HG03342 (cell line): ENCODE data around the gene RETREG2.

ENCODE experiments used
- ATAC-seq: cut with Tn5 transposase; IDR thresholded peaks from one replicate; pipeline ENCODE4 v1.9.1; 2021; ENCODE audit warnings: mild to moderate bottlenecking, moderate library complexity; ENCODE audit not compliant: unreplicated experiment

The RETREG2 gene

GRCh38 chr2:219168932-219169331 lies 9.1 kb upstream of the RETREG2 start:
- no peak for ATAC-seq

GRCh38 chr2:219169930-219170654 lies 8.0 kb upstream of the RETREG2 start, which contains the start of gene SLC23A3:
SLC23A3 (minus strand) TSS chr2:219170029; CDS start chr2:219169984, 45 bp downstream.
- ATAC-seq = no peak

DNA sequence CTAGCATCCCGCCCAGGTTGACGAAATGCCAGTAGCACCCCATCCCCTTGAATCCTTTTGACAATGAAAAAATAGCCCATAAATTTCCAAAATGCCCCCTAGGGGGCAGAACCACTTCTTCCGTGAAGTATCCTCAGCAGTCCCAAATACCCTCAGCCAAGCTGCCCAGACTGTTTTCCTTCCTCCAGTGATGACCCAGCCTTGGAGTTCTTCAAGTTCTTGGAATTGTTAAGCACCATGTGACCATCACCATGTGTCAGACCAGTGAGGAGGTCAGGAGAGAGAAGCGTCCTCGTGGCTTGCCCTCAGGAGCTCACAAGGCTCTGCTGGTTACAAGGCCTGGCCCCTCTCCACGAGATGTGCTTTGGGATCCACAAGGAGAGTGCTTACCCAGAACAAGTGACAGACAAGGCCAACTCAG lies 6.8 kb upstream of the RETREG2 start:
- ATAC-seq = no peak

DNA sequence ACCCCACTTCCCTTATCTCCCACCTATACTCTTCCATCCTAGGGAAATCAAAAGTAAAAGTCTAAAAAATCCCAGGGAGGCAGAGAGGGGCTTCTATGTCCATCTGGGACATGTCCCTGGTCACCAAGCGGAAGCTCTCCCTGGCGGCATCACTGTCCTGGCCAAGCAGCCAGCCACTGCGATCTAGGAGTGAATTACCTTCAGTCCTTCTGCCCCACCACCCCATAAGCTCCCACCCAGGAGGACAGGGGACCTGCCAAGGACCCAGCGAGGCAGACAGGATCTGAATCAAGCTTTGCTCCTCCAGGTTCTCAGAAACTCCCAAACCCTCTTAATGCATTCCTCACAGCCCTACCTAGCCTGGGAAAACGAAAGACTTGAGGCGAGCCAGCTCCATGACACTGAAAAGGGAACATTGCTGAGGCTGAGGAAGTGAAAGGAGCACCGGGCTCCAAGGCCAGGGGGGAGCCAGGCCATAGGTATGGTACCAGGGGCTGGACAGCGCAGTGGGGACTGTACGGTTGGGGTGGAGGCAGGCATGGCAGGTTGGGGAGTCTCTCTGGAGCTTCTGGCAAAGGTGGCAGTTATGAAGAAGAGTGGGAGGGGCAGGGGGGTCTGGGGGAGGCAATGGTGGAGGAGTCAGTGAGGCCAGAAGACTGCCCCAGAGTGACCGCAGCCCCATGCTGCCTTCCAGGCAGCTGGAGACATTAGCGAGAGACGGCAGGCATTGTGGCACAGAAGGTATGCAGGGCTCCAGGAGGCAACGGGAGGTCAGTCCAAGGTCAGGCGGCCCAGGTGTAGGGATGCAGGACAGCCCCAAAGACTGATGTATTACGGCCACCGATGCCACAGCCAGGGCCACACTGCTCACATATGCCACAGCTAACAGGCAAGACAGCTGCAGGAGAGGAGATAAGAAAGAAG lies 5.6 kb upstream of the RETREG2 start:
- ATAC-seq = no peak

DNA sequence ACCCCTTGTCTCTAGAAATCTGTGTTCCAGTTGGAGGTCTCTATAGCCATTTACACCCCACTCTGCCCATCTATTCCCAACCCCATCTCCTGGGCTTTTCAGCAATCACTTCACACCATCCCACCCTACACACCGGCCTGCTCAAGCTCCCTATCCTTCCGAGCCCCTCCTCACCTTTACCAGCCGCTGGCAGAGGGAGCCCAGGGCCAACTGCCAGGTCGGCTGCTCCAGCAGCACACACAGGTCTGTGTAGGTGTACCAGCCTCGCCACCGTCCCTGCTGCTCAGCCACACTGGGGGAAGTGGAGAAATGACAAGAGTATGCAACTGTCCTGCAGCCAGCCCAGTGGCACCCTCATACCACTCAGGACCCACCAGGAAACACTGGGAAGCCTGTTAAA lies 4.9 kb upstream of the RETREG2 start:
- ATAC-seq = no peak

DNA sequence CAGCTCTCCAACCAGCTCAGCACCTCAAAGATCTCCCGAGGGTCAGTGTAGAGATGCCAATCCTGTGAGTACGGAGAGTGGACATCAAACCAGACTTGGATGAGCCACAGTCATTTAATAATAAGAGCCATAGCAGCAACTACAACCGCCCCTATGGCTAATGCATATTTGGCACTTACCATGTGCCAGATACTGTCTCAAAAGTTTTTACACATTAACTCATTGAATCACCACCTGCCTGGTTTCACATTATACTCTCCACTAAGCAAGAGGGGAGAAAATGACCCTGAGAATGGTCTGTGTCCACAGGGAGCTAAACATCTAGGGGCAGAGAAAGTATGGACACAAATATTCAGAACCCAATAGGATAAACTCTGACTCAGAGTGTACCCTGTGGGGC lies 3.9 kb upstream of the RETREG2 start:
- no peak for ATAC-seq

DNA sequence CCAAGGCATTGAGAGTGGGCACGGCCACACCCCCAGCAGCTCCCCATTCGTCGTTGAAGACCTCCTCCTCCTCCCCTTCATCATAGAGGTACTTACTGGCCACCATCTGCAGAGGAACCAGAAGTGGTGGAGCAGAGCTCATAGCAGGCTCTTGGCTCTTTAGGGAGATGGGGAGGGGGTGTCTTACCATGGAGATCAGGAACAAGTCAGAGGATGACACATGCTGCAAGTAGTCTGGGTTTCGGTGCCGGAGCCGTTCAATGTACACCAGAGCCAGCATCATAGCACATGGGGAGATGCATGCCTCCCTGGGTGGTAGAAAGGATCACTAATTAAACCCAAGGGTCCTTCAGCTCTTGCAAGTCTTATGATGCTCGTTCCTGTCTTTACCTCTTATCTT lies 3.3 kb upstream of the RETREG2 start:
- no peak for ATAC-seq

DNA sequence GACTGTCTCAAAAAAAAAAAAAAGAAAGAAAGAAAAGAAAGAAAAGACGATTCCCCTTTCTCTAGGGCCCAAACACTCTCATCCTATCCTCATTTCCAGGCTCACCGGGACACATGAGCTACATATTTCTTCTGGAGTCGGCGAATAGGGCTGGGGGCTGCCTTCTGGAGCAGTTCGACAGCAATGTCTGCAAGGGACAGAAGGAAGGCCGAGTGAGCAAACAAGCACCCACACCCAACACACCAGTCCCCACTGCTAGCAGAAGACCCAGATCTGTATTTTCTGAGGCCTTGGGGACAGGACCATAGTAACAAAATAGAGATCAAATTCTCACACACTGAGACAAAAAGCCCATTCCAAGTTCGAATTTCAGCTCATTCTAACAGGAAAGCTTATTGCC lies 2.6 kb upstream of the RETREG2 start:
- ATAC-seq = no peak

DNA sequence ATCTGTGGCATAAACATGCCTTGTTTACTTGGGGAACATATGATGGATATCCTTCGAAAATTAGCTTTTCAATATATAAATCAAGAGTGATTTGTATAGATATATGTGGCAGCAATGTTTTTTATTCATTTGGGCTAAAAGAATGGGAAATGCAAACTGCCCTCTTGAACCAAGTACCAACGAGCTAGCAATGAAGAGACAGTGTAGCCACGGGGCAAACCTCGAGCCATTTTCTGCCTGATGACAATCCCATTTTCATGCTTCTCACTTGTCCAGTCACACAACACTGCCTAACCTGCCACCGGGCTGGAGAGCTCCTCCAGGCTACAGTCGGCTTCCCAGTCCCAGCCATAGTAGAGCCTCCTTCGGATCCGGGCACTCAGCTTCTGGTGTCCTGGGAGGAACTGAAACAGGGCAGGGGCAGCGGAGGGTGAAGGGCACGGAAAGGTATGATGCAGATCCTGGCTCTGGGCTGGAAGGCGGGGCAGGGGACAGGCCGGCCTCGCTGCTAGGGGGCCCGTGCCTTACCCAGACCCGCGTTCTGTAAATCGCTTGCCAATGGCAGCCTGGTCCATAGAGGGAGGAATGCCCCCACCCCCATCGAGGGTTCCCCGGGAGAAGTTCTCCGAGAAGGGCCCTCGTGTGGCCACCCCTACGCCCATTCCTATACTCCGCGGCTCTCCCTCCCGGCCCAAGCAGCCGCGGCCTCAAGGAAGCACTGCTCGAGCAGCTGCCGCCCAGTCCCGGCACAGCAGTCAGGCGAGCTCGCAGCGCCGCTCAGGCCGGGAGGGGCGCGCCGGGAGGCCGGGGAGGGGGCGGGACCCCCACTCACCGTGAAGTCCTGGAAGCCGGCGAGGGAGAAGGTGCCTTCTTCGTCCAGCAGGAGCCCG lies 1.9 kb upstream of the RETREG2 start:
- ATAC-seq = peak; percentile 27

GRCh38 chr2:219176818-219177551 lies 1.1 kb upstream of the RETREG2 start, which contains the start of gene CNPPD1:
CNPPD1 (minus strand) TSS chr2:219176925; CDS start chr2:219176828, 97 bp downstream.
- peak; percentile 64 for ATAC-seq

DNA sequence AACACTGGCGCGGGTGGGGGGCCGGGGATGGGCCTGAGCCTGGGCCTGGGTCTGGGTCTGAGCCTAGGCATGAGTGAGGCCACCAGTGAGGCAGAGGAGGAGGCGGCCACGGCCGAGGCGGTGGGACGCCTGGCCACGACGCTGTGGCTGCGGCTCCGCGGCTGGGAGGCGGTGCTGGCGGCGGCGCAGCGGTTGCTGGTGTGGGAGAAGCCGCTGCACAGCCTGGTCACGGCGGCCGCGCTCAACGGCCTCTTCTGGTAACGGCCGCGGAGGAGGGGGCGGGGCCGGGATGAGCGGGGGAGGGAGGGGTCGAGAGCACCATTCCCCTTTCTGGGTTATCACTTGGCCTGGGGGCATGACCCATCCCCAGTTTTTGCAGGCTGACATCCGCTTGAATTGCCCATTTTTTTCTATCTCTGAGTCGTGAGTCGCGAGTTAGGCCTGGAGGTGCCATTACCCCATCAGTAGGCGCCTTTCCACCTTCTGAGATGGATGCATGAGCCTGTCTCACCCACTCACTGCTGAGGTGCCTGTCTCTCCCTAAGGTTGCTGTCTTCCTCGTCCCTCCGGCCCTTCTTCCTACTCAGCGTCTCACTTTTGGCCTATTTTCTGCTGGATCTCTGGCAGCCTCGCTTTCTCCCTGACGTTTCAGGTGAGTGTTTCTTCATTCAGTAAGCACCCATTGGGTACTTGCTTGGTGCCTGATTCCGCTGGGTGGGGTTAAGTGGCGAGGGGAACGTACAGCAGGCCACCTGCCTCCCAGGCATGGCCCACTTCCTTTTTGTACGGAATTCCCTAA lies 501 bp downstream of the RETREG2 start:
- peak; percentile 7 for ATAC-seq

DNA sequence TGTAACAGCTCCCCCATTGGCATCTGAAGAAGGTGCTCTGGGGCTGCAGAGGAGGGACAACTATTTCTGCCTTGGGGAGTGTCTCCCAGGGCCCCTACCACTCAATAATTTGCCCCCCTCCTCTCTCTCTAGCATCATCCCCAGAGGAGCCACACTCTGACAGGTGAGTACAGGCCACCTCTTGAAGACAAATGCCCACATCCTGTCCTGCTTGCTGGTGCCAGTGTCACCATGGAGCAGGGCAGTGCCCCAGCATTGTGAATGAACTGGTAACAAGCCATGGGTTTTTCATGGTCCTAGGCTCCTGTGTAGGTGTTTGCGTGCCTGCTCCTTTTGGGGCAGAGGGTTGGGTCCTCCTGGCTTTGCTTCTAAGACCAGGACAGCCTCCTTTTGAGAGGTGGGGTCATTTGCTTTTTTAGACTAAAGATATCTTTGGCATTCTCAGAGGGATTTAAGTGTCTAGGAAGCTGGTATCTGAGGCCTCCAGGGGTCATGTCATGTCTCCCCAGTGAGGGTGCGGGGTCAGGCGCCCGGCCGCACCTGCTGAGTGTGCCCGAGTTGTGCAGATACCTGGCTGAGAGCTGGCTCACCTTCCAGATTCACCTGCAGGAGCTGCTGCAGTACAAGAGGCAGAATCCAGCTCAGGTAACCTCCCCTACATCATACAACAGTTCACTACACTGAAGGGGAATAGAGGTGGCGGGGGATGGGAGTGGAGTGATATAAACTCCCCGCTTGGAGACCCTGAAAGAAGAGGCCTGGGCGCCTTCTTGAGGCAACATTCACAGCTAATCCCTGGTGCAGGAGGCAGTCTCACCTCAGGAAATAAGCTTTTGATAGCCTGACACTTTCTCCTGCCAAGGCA lies 1.8 kb downstream of the RETREG2 start:
- ATAC-seq = no peak

DNA sequence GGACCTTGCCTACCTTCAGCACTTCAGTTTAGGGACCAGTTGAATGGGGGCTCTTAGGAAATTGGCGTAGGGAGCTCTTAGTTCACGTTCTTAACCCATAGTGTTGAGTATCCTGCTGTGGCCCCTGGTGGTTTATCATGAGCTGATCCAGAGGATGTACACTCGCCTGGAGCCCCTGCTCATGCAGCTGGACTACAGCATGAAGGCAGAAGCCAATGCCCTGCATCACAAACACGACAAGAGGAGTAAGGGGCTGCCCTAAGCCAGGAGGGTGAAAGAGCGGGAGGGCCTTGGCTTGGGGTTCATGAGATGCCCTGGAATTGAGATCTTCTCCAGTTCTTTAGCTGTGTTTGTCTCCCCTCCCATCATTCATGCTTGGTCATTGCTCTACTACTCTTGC lies 2.9 kb downstream of the RETREG2 start:
- ATAC-seq = no peak

- ATAC-seq = no peak
Measured at GRCh38 chr2:219181531-219181930, 3.5 kb downstream of the RETREG2 start.

DNA sequence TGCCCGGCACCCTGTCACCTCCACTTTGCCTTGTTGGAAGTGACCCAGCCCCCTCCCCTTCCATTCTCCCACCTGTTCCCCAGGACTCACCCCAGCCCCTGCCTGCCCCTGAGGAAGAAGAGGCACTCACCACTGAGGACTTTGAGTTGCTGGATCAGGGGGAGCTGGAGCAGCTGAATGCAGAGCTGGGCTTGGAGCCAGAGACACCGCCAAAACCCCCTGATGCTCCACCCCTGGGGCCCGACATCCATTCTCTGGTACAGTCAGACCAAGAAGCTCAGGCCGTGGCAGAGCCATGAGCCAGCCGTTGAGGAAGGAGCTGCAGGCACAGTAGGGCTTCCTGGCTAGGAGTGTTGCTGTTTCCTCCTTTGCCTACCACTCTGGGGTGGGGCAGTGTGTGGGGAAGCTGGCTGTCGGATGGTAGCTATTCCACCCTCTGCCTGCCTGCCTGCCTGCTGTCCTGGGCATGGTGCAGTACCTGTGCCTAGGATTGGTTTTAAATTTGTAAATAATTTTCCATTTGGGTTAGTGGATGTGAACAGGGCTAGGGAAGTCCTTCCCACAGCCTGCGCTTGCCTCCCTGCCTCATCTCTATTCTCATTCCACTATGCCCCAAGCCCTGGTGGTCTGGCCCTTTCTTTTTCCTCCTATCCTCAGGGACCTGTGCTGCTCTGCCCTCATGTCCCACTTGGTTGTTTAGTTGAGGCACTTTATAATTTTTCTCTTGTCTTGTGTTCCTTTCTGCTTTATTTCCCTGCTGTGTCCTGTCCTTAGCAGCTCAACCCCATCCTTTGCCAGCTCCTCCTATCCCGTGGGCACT lies 4.5 kb downstream of the RETREG2 start:
- no peak for ATAC-seq

GRCh38 chr2:219183151-219183772 lies 5.2 kb downstream of the RETREG2 start:
- ATAC-seq = no peak

- ATAC-seq = no peak
Measured at GRCh38 chr2:219184121-219184520, 6.0 kb downstream of the RETREG2 start.
